ENCODE results near the gene SMAD6. TPM values are rescaled to one million over a fixed set of nuclear protein-coding genes. Genes with fewer than 3 reads are reported as not detected.

SMAD6 gene
- total RNA-seq, 1 donor from 2014 or later, result 2.7 TPM

GRCh38 chr15:66747223-66747622, 45.2 kb downstream of the SMAD6 start:
- Mint-ChIP-seq H3K9me3 (ENCODE audit: unreplicated experiment) (peaks cover 2% of the 10 kb centered on the region), H3K36me3 (ENCODE audit: low read depth, unreplicated experiment) (no peaks in the 10 kb centered on the region), H3K4me3 (ENCODE audit: unreplicated experiment) (no peak overlapping the region), H3K4me1 (ENCODE audit: low read depth, unreplicated experiment) (peaks cover 19% of the 10 kb centered on the region), H3K27me3 (ENCODE audit: low read depth, unreplicated experiment) (peaks cover 6% of the 10 kb centered on the region), H3K27ac (ENCODE audit: unreplicated experiment) (no peak overlapping the region)
- peaks cover 25% of the 10 kb centered on the region for H4K20me1 ChIP-seq (ENCODE audit: insufficient read depth, low read length)
- no peak overlapping the region for H3K27ac ChIP-seq (ENCODE audit: low read depth, low read length)
- no peak overlapping the region for H3K9ac ChIP-seq (ENCODE audit: low read length)
- no peaks in the 10 kb centered on the region for H3K9me3 ChIP-seq (ENCODE audit: insufficient read depth, low read depth, low read length)
- H3K36me3 ChIP-seq (ENCODE audit: insufficient read depth, low read length), result no peaks in the 10 kb centered on the region
- peak overlapping the region; percentile 81 for H3K4me2 ChIP-seq (ENCODE audit: low read length)
- no peak overlapping the region for H3K4me3 ChIP-seq (ENCODE audit: insufficient read depth, low read depth, low read length)
- FAIRE-seq (no peak), DNase-seq (ENCODE audit: low read depth) (no peak)
- TF ChIP-seq, protein P1, sequence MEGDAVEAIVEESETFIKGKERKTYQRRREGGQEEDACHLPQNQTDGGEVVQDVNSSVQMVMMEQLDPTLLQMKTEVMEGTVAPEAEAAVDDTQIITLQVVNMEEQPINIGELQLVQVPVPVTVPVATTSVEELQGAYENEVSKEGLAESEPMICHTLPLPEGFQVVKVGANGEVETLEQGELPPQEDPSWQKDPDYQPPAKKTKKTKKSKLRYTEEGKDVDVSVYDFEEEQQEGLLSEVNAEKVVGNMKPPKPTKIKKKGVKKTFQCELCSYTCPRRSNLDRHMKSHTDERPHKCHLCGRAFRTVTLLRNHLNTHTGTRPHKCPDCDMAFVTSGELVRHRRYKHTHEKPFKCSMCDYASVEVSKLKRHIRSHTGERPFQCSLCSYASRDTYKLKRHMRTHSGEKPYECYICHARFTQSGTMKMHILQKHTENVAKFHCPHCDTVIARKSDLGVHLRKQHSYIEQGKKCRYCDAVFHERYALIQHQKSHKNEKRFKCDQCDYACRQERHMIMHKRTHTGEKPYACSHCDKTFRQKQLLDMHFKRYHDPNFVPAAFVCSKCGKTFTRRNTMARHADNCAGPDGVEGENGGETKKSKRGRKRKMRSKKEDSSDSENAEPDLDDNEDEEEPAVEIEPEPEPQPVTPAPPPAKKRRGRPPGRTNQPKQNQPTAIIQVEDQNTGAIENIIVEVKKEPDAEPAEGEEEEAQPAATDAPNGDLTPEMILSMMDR (IDR thresholded peaks at IDR 0.05; ENCODE audit: insufficient read depth, low read depth, low read length), result no peak
- no peak for TF ChIP-seq EZH2 (IDR thresholded peaks at IDR 0.05; ENCODE audit: insufficient read depth, low read length)
- H3K79me2 ChIP-seq (ENCODE audit: insufficient read depth, low read length), result peaks cover 10% of the 10 kb centered on the region
- no peak overlapping the region for H2AFZ ChIP-seq (ENCODE audit: low read depth, low read length)
- no peaks in the 10 kb centered on the region for H3K27me3 ChIP-seq (ENCODE audit: insufficient read depth, low read length)
- peaks cover 47% of the 10 kb centered on the region for H3K4me1 ChIP-seq (ENCODE audit: insufficient read depth, low read length)

GRCh38 chr15:66747886-66748707, 46.1 kb downstream of the SMAD6 start:
- peak; percentile 78 for DNase-seq (ENCODE audit: low read depth)
- FAIRE-seq, result peak; percentile 59
- TF ChIP-seq, protein P1 (IDR thresholded peaks at IDR 0.05; ENCODE audit: insufficient read depth, low read depth, low read length), result no peak
- no peak for TF ChIP-seq EZH2 (IDR thresholded peaks at IDR 0.05; ENCODE audit: insufficient read depth, low read length)
- Histone ChIP-seq H3K9me3 (ENCODE audit: insufficient read depth, low read depth, low read length) (no peaks in the 10 kb centered on the region), H4K20me1 (ENCODE audit: insufficient read depth, low read length) (peaks cover 22% of the 10 kb centered on the region), H3K9ac (ENCODE audit: low read length) (peak overlapping the region; percentile 47), H3K79me2 (ENCODE audit: insufficient read depth, low read length) (peaks cover 10% of the 10 kb centered on the region), H3K4me1 (ENCODE audit: insufficient read depth, low read length) (peaks cover 47% of the 10 kb centered on the region), H3K4me2 (ENCODE audit: low read length) (peak overlapping the region; percentile 81), H3K27me3 (ENCODE audit: insufficient read depth, low read length) (no peaks in the 10 kb centered on the region), H2AFZ (ENCODE audit: low read depth, low read length) (no peak overlapping the region), H3K27ac (ENCODE audit: low read depth, low read length) (peak overlapping the region; percentile 57), H3K36me3 (ENCODE audit: insufficient read depth, low read length) (no peaks in the 10 kb centered on the region), H3K4me3 (ENCODE audit: insufficient read depth, low read depth, low read length) (peak overlapping the region; percentile 33)
- Mint-ChIP-seq H3K27me3 (ENCODE audit: low read depth, unreplicated experiment) (peaks cover 4% of the 10 kb centered on the region), H3K4me1 (ENCODE audit: low read depth, unreplicated experiment) (peaks cover 19% of the 10 kb centered on the region), H3K36me3 (ENCODE audit: low read depth, unreplicated experiment) (no peaks in the 10 kb centered on the region), H3K27ac (ENCODE audit: unreplicated experiment) (no peak overlapping the region), H3K4me3 (ENCODE audit: unreplicated experiment) (no peak overlapping the region), H3K9me3 (ENCODE audit: unreplicated experiment) (peaks cover 2% of the 10 kb centered on the region)

GRCh38 chr15:66748708-66749035, 46.6 kb downstream of the SMAD6 start:
- H3K36me3 ChIP-seq (ENCODE audit: insufficient read depth, low read length), result no peaks in the 10 kb centered on the region
- Mint-ChIP-seq H3K4me1 (ENCODE audit: low read depth, unreplicated experiment) (peaks cover 19% of the 10 kb centered on the region), H3K36me3 (ENCODE audit: low read depth, unreplicated experiment) (no peaks in the 10 kb centered on the region), H3K27ac (ENCODE audit: unreplicated experiment) (no peak overlapping the region), H3K27me3 (ENCODE audit: low read depth, unreplicated experiment) (peaks cover 4% of the 10 kb centered on the region), H3K4me3 (ENCODE audit: unreplicated experiment) (no peak overlapping the region), H3K9me3 (ENCODE audit: unreplicated experiment) (peaks cover 2% of the 10 kb centered on the region)
- DNase-seq (ENCODE audit: low read depth), result no peak
- H4K20me1 ChIP-seq (ENCODE audit: insufficient read depth, low read length), result peaks cover 26% of the 10 kb centered on the region
- H2AFZ ChIP-seq (ENCODE audit: low read depth, low read length), result no peak overlapping the region
- no peak for FAIRE-seq
- peak overlapping the region; percentile 81 for H3K4me2 ChIP-seq (ENCODE audit: low read length)
- H3K27ac ChIP-seq (ENCODE audit: low read depth, low read length), result peak overlapping the region; percentile 57
- H3K4me1 ChIP-seq (ENCODE audit: insufficient read depth, low read length), result peaks cover 47% of the 10 kb centered on the region
- no peak for TF ChIP-seq EZH2 (IDR thresholded peaks at IDR 0.05; ENCODE audit: insufficient read depth, low read length)
- TF ChIP-seq, protein P1 (IDR thresholded peaks at IDR 0.05; ENCODE audit: insufficient read depth, low read depth, low read length), result no peak
- peaks cover 10% of the 10 kb centered on the region for H3K79me2 ChIP-seq (ENCODE audit: insufficient read depth, low read length)
- no peaks in the 10 kb centered on the region for H3K27me3 ChIP-seq (ENCODE audit: insufficient read depth, low read length)
- peak overlapping the region; percentile 47 for H3K9ac ChIP-seq (ENCODE audit: low read length)
- H3K4me3 ChIP-seq (ENCODE audit: insufficient read depth, low read depth, low read length), result peak overlapping the region; percentile 33
- H3K9me3 ChIP-seq (ENCODE audit: insufficient read depth, low read depth, low read length), result no peaks in the 10 kb centered on the region

Data from astrocyte (in vitro differentiated cells and primary cell).